ENCODE results near the gene SGSH.

DNA sequence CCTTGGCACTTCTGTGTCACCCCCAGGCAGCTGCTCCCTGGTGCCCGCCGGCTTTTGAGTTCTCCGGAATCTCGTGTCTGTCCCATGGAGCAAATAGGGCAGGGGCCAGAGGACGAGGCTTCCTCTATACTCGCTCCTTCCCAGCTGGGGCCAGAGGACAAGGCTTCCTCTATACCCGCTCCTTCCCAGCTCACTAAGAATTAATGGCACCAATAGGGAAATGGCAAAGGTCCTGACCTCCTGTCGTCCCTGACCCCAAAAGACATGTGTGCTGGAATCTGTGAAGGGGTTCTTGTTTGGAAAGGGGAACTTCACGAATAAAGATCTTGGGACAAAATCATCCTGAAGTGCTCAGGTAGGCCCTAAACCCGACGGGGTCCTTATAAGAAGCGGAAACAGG lies 7.6 kb downstream of the SGSH start:
- TF ChIP-seq, protein P1, sequence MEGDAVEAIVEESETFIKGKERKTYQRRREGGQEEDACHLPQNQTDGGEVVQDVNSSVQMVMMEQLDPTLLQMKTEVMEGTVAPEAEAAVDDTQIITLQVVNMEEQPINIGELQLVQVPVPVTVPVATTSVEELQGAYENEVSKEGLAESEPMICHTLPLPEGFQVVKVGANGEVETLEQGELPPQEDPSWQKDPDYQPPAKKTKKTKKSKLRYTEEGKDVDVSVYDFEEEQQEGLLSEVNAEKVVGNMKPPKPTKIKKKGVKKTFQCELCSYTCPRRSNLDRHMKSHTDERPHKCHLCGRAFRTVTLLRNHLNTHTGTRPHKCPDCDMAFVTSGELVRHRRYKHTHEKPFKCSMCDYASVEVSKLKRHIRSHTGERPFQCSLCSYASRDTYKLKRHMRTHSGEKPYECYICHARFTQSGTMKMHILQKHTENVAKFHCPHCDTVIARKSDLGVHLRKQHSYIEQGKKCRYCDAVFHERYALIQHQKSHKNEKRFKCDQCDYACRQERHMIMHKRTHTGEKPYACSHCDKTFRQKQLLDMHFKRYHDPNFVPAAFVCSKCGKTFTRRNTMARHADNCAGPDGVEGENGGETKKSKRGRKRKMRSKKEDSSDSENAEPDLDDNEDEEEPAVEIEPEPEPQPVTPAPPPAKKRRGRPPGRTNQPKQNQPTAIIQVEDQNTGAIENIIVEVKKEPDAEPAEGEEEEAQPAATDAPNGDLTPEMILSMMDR (conservative IDR thresholded peaks at IDR 0.05; ENCODE audit: low read length) = no peak
- TF ChIP-seq EZH2phosphoT487 (IDR thresholded peaks at IDR 0.05; ENCODE audit: borderline replicate concordance, low read depth, low read length) = no peak
